Hematopoietic multipotent progenitor cell treated with erythropoietin and hydrocortisone succinate and interleukin-3 and kit ligand, for 6 days (in vitro differentiated cells): ENCODE measurements around the gene COL4A1.
"Not testable (repeated sequence)": the region's sequence is repeated elsewhere in the genome, so short reads cannot be mapped to it uniquely, and the experiment has no call there.

Experiments
- DNase-seq: peaks from one replicate; pipeline ENCODE4 v3.0.0-alpha.2; 2015

The COL4A1 gene

DNA sequence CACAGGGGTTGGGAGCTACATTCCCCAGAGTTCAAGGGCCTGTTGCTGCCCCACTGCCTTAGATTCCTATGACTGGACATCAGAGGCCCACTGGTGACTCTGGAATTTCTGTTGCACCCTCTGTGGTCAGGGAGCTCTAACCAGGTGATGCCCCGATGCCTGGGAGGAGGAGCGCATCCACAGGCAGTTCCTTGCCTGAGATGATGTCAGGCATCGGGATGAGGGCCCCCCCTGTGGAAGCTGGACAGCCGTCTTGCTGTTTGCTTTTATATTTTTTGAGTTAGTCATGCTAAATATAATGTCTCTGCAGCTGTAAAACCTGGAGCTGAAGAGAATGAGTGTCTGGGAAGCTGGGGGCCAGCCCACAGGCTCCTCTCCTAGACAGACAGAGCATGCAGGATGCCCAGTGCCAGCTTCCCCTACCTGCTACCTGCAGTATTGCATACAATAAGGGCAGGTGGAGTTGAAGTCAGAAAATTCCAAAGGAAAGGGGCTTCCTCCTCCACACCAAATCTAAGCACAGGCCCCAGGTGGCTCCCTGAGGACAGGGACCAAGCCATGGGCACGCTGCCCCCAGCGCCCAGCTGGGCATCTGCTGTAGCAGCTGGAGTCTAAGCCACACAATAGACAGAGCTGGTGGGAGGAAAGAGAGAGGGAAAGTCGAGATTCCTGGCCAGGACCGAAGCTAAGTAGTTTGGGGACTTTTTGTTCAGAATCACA, 16.4 kb upstream of the COL4A1 start:
- DNase-seq: no peak

DNA sequence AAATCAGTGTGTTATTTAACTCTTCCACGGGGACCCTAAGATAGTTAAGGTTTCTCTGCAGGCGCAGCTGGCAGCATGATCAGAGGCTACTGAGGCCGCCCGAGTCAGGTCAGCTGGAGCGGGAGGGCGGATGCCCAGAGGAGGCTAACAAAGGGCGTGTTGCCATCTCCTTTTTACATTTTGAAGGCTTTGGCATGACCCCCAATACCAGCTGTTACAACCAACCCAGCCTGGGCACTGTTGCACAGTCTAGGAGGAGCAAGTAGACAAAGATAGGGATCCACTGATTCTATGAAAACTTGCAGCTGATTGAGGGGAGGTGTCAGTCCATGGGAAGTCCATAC, 15.8 kb upstream of the COL4A1 start:
- DNase-seq: no peak

DNA sequence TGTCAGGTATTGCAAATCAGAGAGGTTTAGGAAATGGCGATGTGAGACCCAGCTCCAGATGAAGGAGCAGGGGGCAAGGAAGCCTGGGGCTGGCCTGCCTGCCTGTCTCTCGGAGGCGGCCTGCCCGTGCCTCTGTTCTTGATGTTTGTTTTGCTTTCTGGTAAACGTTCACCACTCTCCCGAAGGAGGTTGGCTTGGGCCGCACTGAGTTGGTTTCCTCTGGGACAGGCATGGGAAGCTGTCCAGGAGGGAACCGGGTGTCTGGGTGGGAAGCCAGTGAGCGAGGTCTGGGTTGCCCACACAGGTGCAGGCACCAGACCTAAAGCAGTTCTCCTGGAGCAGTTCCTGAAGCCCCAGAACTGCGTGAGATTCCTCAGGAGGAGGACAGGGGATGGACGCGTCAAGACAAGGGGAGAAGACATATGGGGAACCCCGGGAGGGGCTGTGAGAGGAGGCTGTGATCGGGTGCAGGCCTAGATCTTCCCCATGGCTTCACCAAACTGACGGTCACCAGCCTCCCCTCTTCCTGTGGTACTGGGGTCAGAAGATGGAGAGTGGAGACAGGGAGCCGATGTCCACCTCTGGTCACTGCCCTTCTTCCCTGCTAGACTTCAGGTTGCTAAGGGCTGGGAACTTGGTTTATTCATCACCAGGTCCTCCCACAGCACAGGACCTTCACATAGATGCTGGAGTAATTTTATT, 15.3 kb upstream of the COL4A1 start:
- no peak for DNase-seq

DNA sequence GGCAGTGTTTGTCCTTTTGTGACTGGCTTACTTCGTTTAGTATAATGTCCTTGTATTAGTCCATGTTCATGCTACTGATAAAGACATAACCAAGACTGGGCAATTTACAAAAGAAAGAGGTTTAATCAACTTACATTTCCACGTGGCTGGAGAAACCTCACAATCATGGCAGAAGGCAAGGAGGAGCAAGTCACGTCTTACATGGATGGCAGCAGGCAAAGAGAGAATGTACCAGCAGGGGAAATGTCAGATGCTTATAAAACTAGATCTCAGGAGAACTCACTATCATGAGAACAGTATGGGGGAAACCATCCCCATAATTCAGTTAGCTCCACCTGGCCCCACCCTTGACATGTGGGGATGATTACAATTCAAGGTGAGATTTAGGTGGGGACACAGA, 14.6 kb upstream of the COL4A1 start:
- not testable (repeated sequence) for DNase-seq

DNA sequence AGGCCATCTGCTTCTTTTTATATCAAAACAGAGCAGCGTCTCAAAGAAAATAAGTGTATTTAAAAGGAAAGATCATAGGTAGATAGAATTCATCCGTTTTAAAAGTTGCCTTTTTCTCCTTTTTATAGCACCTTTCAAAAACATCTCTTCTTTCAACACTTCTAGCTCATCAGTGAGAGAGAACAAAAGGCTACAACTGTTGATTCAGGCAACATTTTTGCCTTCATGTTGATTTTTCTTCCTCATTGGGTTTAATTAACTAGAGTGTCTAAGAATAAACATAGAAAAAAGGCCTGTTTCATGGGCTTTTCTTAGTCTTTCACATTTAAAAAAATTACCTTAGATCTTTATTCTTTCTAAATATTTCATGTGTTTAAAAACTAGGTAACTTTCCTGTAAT, 13.7 kb upstream of the COL4A1 start:
- DNase-seq: no peak

DNA sequence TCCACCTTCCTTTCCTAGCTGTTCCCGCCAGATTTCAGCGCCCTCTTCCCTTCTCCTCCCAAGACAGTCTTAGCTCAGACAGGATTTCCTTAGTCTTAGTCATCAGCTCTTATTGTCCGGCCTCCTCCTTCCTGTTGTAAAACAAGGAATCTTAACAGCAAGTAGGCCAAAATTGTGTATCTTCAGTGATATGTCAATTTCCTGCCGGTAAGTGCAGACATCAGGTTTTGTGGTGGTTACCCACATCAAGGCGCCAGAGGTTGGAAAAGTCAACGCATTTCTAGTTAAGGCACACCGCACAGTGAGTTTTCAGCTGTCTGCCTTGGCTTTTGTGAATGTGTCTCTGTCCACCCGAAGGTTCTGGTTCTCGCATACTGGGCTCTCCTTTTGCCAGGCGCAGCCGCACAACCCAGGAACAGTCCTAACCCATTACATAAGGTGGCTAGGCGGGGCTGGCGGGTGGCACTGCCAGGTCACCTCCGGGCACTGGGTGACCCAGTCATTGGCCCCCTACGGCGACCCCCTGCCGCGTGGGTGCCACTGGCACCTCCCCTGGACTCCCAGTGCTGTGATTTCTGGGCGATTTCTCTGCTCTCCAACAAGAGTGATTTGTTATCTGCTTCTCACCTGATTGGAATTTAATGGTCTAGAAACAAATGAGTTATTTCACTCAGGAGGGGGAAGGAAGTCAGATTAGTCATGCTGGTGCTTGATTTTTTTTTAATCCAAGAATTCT, 13.0 kb upstream of the COL4A1 start:
- DNase-seq: no peak

DNA sequence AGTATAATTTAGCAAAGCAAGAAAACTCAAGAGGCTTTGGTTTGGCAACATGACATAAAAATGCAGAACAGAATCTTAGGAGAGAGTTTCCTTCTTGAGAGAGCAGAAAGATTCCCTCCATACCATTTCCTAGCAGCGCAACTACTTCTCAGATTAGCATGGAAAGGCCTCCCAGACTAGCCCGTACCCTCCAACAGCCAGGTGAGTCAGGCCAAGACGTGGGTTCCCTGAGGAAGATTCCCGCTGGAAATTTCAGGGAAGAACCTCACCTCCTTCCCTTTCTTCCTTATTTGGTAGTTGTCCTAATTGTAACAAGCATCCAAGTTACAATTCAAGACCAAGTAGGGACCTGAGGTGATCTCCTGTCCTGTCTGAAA, 12.4 kb upstream of the COL4A1 start:
- no peak for DNase-seq

DNA sequence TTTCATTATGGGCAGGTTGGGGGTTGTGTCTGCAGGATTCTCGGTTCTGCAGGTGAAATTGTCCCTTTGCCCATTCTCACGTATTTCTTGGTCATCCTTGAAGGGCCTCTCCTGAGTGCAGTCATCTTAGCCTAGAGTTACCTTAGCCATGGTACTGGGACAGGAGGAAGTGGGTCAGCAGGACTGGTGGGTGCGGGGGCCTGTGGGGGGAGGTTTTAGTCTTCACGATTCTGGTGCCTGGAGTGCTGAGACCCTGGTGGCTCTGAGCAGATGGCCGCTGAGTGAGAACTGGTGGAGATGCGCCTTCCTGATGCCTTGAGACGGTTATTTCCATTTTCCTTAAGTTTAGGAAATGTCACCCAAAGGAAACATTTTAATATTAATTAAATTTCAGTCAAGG, 12.0 kb upstream of the COL4A1 start:
- no peak for DNase-seq

DNA sequence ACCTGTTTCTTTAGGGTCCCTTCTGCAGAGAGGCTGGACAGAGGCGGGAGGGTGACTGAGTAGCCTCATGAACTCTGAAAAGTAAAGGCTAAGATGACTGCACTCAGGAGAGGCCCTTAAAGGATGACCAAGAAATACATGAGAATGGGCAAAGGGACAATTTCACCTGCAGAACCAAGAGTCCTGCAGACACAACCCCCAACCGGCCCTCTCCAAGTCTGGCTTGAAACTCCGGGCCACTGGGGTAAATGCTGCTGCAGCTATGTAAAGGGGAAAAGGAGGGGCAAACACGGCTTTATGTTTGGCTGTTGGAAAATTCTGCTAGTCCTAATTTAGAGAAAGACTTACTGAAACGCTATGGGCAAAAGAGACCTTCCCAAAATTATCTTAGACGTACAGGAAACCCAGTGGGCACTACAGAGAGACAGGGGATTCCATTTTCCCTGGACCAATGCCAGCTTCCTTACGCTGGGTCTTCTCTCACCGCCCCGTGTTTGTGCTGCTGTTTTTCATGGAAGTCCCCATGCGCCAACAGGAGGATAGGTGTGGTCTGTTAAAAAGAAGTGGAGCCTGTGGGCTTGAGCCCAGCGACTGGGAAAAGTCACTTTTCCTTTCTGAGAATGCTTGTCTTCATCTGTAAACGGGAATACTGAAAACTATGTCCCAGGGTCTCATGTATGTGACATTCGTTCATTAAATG, 10.7 kb upstream of the COL4A1 start:
- DNase-seq: no peak

DNA sequence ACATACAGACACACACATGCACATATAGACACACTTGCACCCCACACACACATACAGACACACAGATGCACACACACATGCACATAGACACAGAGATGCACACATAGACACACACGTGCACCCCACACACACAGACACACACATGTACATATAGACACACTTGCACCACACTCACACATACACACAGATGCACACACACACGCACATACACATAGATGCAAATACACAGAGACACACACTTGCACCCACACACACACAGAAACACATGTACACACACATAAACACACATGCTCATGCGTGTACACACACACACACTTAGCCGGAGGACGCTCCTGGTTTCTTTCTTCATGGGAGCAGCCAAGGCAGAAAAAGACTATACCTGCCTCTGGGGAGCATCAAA, 10.1 kb upstream of the COL4A1 start:
- no peak for DNase-seq

DNA sequence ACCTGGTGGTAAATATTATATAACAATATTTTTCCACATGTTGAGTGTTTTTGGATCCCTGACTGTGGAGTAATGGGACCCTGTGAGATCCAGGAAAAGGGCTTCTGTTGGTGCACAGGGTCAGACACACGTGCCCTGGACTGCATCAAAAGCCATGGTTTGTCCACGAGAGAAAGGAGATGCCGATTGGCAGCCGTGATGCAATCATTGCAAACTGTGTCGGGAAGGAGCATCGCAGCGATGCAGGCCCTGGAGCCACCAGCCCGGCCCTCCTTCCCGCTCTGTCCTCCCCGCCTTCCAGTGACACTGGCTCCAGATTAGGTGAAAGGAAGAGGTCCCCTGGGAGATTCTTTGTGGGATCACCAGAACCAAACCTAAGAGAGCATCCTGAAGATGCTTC, 9.2 kb upstream of the COL4A1 start:
- DNase-seq: no peak

DNA sequence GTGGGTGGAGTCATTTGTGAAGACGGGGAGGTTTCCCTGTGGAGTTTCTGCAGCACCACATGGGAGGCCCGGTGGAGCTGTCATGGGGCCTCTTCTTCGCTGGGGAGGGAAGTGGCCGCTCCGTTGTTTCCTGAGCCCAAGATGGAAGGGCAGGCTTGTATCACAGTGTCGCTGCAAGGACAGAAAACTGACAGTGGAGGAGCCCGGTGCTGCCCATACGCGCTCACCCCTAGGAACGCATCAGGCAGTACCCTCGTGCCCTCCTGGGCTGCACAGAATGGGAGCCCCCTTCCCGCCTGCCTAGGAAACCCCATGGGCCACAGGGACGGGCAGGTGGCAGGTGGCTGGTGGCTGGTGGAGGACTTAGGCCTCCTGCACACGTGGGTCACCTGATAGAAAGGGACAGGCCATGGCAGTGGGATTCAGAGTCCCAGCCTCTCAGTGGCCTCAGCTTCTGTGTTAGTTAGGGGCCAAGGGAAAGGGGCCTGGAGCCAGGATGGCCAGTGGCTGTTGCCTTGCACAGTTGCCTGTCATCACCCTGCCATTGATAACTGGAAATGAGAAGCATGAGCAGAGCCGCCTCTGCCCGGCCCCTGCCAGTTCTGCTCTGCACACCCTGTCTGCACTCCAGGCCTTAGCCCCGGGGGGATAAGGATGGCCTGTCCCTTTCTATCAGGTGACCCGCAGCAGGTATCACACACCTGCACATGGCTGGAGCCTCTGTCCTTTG, 7.7 kb upstream of the COL4A1 start:
- no peak for DNase-seq

DNA sequence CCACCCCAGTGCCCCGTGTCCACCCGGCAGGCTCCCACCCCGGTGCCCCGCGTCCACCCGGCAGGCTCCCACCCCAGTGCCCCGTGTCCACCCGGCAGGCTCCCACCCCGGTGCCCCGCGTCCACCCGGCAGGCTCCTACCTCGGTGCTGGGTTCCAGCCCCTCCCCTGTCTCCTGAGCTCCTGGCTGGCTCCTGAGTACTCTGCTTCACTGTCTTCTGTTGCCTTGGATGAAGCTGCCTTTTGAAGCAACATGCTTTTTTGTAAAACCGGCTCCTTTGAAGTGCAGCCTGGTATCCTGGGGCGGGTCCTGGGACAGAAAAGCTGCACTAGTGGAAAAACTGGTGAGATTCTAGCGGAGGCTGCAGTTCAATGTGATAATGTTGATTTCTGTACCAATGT, 6.8 kb upstream of the COL4A1 start:
- not testable (repeated sequence) for DNase-seq

DNA sequence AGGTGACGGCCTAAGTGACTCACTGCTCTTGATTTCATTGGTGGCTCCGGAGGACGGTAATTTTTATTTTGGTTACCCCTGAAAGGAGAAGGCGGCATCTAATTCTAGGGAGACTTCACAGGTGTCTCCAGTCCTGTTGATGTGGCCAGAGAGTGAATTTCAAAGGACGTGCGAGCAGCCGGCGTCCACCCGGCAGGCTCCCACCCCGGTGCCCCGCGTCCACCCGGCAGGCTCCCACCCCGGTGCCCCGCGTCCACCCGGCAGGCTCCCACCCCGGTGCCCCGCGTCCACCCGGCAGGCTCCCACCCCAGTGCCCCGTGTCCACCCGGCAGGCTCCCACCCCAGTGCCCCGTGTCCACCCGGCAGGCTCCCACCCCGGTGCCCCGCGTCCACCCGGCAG, 6.3 kb upstream of the COL4A1 start:
- not testable (repeated sequence) for DNase-seq

DNA sequence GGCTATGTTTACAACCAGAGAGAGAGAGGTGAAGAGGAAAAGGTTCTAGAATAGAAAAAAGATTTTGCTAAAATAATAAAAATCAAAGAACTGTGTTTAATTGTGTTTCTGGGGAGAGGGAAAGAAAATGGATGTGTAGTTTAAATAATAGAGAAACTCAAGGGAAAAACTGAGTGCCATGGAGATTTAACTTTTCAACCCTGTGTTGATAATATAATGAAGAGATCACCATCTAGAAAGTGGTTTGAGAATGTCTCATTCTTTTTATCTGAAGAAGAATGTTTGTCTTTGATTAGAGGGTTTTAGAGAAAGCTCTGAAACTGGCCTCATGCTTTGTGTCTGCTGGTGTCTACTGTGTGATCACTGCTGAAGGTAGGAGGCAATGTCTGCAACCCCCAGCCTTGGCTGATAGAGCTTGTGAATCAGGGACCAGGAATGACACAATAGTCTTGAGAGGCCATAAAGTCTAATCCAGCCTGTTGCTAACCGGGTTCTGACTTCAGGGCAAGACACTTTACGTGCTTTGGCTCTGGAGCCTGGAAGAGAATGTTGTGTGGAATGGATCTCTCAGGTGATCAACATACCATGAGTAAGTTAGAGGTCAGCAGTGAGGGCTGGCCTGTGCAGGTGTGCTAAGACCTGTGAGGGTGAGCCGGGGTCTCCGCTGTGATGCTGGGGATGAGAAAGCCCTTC, 5.5 kb upstream of the COL4A1 start:
- DNase-seq: no peak

DNA sequence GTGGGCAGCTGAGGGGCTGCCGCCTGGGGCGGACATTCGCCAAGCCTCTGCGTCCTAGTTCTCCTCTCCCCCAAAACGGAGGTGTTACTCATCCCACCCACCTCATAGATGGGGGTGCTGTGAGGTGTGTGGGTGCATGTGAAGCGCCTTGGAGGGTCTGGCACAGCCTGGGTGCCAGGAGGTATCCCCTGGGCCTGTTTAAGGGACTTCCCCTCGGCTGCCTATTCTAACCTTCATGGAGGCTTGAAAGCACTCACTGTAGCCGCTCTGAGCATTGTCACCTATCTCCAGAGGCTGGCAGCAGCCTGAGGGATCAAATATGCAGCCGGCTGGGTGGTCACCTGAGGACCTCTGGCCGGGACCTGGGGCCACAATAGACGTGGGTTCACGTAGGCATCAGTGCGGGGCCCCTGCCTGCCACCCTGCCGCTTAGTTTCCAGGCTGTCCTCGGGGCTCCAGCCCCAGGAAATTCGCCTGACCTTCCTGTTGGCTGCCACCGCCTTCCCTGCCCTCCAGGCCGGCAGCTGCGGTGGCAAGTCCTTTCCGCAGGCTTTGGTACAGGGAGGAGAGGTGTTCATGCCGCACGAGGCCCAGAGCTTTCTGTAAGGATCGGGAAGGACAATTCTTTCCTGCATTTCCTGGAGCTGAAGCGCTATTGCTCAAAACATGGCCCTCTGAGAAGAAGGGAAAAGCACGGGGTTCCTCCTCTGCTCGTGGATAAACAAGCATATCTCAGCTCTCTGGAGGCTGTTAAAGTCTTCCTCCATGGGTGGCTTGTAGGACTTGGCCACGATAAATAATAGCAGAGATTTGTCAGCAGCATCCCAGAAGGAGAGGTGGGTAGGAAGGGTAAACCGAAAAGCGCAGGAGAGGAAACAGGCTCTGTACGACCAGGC, 4.7 kb upstream of the COL4A1 start:
- DNase-seq: no peak

DNA sequence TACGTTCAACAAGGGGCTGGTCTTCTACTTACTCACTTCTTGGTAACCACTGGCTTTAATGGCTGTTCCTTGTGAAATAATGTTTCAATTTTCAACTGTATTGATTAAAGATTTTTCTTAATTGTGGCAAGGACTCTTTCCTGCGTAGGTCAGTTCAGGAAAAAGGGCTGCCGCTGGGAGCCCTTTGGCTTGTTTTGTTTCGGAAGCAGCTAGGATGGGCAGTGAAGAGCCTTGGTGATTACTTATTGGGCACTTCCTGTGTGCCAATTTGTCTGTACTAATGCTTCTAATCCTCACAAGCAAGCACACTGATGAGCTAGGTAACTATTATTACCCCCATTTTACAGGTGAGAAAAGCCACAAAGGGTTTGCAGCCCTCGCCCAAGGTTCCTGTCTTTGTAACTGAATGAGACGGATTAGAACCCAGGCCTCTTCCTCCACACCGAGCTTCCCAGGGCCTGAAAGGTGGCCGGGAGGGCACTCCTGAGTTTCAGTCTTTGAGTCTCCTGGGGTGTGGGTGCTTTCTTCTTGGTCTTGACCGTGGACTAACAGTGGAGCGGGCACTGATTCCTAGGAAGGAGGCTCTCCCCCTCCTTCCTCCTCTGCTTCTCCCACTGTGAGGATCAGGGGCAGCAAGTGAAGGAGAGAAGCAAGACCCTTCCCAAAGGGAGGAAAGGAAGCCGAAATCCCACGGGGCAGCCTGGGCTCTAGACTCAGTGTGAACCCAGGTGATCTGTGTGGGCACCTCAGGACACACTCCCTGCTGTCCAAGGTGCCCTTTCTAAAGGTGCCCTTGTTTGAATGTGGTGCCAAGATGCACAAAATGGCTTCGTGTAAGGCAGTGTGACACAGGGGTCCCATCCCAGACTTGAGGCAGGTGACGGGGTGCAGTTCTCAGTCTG, 3.8 kb upstream of the COL4A1 start:
- no peak for DNase-seq

DNA sequence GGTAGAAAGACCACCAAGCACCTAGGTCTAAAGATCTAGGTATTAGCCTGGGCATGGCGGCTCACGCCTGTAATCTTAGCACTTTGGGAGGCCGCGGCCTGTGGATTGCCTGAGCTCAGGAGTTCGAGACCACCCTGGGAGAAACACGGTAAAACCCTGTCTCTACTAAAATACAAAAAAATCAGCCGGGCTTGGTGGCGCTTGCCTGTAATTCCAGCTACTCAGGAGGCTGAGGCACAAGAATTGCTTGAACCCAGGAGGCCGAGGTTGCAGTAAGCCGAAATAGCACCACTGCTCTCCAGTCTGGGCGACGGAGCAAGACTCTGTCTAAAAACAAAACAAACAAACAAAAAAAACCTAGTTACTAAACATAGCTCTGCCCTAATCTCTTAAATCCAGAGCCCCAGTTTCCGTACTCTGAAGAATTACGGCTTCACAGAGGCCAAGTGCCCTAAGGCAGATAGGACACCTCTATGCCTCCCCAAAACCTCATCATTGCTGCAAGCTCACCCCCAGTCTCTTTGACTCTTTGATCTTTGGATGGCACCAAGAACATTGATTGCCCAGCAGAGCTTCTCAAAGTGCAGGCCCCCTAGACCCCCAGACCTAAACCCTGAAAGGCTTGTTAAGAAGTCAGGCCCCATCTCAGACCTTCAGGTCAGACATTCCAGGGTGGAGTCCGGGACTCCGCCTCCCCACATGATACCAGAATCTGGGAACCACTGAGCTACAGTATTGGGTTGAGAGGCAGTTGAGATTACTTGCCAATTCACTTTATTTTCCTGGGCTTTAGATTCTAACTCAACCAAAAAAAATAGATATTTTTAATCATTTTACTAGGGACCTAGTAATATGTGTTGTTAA, 2.9 kb upstream of the COL4A1 start:
- no peak for DNase-seq
